ENCODE results near the gene CABLES2. TPM values are rescaled to one million over a fixed set of nuclear protein-coding genes. Genes with fewer than 3 reads are reported as not detected.

Gene CABLES2
- total RNA-seq, 1 experiment from 2014 or later = 12.4 TPM

DNA sequence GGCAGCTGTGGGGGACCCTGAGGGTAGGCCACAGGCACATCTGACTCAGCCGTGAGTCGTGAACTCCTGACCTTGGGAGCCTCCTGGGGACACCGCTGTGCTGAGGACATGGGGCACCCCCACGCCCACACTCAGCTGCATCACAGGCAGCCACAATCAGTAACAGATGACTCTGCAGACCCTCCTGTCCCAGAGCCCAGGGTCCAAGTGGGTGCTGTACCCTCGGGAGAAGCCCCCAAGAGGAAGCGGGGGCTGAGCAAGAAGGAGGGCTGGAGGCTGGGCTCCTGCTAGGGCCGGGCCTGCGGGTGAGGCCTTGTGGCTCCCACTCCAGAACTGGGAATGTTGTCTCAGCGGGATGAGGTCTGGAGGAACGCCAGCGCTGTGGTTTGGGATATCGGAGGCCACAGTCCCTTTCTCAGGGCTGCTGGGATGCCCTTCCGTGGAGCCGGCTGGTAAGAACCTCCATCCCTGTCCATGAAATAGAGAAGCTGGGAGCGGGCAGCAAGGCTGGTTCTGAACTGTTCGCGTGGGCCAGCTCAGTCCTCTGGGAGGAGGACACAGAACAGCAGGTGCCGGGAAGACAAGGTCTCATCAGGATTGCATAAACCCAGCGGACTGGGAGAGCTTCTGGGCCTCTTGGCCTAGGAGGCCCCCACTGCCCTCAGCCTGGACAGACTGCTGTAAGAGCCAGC is 36.8 kb downstream of the CABLES2 start:
- Histone ChIP-seq H3K4me2 (ENCODE audit: low read length) (peak overlapping the region; percentile 83), H3K27ac (ENCODE audit: low read length) (peak overlapping the region; percentile 58), H3F3A (ENCODE audit: low read length, unreplicated experiment) (no peaks in the 10 kb centered on the region), H2AFZ (ENCODE audit: low read length) (no peak overlapping the region), H3K36me3 (ENCODE audit: low read depth, low read length) (no peaks in the 10 kb centered on the region), H3K9me3 (ENCODE audit: low read length) (no peaks in the 10 kb centered on the region), H3K79me2 (ENCODE audit: low read length) (peaks cover 16% of the 10 kb centered on the region), H3K9ac (ENCODE audit: low read length) (peak overlapping the region; percentile 7; the same call in 1 of the 2 replicates), H3K4me3 (ENCODE audit: low read length) (peak overlapping the region; percentile 55; the same call in 1 of the 2 replicates), H3K9me2 (replicated peaks; ENCODE audit: low read length) (no peaks in the 10 kb centered on the region), H4K20me1 (ENCODE audit: low read length) (peaks cover 4% of the 10 kb centered on the region), H3K4me1 (ENCODE audit: insufficient read depth, low read length) (peaks cover 46% of the 10 kb centered on the region), H3K27me3 (ENCODE audit: low read length) (no peaks in the 10 kb centered on the region)
- ATAC-seq = peak; percentile 3
- ChIA-PET POLR2A (ENCODE audit: unreplicated experiment) (no interaction called here), CTCF (interaction anchor here (0.6 to 1.7 kb wide), 2 partner anchors 12 to 20 kb away, joined by 3 to 5 read pairs; no protein-coding TSS in a partner anchor)
- BruUV-seq (replicated peaks) = no TSS peak
- DNase-seq = peak; percentile 91
- intact Hi-C loops (cut with micrococcal nuclease) = no loop called here
- no peak for TF ChIP-seq CTCF (conservative IDR thresholded peaks at IDR 0.05; ENCODE audit: low read depth, low read length)
- TF ChIP-seq EZH2 (IDR thresholded peaks at IDR 0.05; ENCODE audit: low read length, unreplicated experiment) = no peak
- no peak for TF ChIP-seq EZH2phosphoT487 (IDR thresholded peaks at IDR 0.05; ENCODE audit: borderline replicate concordance, low read length)

GRCh38 chr20:62369815-62370114 is 37.3 kb downstream of the CABLES2 start:
- ATAC-seq = no peak

DNA sequence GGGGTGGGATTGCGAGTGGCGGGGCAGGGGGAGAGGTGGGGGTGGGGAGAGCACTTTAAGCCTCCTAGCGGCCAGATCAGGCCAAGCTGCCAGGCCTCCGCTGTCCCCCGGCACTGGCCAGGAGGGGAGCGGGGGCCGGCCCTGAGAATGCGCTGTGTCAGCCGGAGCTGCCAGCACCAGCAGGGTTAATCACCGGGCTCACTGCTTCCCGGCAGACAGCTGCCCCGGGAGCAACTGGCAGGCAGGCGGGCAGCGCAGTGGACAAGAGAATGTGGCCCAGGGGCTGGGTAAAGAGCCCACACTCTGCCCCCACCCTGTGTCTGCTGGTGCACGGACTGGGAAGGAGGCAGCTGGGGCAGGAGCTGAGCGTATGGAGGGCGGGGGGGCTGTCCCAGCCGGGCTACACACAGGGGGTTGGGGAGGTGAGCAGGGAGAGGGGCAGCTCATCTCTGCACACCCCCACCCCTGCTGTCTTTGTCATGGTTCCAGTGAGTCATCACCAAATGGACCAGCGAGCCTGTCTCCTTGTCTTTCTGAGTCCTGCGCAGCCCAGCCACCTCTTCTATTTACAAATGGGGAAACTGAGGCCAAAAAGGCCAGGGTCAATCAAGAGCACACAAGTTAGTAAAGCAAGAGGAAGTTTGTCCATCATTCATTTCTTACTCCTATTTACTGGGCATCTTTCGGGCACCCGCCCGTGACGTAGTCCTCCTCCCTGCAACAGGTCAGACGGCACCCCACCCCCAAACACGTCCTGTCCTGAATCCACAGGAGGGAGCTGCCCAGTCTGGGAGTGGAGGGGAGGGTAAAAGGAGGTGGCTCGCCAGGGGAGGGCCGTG is 37.9 kb downstream of the CABLES2 start:
- DNase-seq = peak; percentile 61
- intact Hi-C loops (cut with micrococcal nuclease) = loop anchor here (5.0 kb wide), 1 partner anchor 67 kb away; the partner anchor contains the start of gene ADRM1
- no peaks in the 10 kb centered on the region for H3F3A ChIP-seq (ENCODE audit: low read length, unreplicated experiment)
- H3K4me3 ChIP-seq (ENCODE audit: low read length) = peak overlapping the region; percentile 55
- TF ChIP-seq CTCF (conservative IDR thresholded peaks at IDR 0.05; ENCODE audit: low read depth, low read length) (peak; percentile 40; the same call in 1 of the 2 replicates), EZH2phosphoT487 (IDR thresholded peaks at IDR 0.05; ENCODE audit: borderline replicate concordance, low read length) (no peak), EZH2 (IDR thresholded peaks at IDR 0.05; ENCODE audit: low read length, unreplicated experiment) (no peak)
- peaks cover 15% of the 10 kb centered on the region for H4K20me1 ChIP-seq (ENCODE audit: low read length)
- no TSS peak for BruUV-seq (replicated peaks)
- H3K9ac ChIP-seq (ENCODE audit: low read length) = peak overlapping the region; percentile 25
- H3K4me1 ChIP-seq (ENCODE audit: insufficient read depth, low read length) = peaks cover 51% of the 10 kb centered on the region
- POLR2A ChIA-PET (ENCODE audit: unreplicated experiment) = interaction anchor here (1.2 to 1.4 kb wide), 2 partner anchors 19 to 35 kb away, joined by 3 to 4 read pairs; no protein-coding TSS in a partner anchor
- peak overlapping the region; percentile 83 for H3K4me2 ChIP-seq (ENCODE audit: low read length)
- peaks cover 27% of the 10 kb centered on the region for H3K79me2 ChIP-seq (ENCODE audit: low read length)
- no peaks in the 10 kb centered on the region for H3K9me3 ChIP-seq (ENCODE audit: low read length)
- ATAC-seq = peak; percentile 12
- CTCF ChIA-PET = interaction anchor here (0.6 to 3.2 kb wide), 3 partner anchors 13 to 259 kb away, joined by 3 to 18 read pairs (median 5); no protein-coding TSS in a partner anchor
- H3K27me3 ChIP-seq (ENCODE audit: low read length) = no peaks in the 10 kb centered on the region
- peak overlapping the region; percentile 58 for H3K27ac ChIP-seq (ENCODE audit: low read length)
- H2AFZ ChIP-seq (ENCODE audit: low read length) = no peak overlapping the region
- no peaks in the 10 kb centered on the region for H3K9me2 ChIP-seq (replicated peaks; ENCODE audit: low read length)
- H3K36me3 ChIP-seq (ENCODE audit: low read depth, low read length) = peaks cover 2% of the 10 kb centered on the region; the same call in 1 of the 2 replicates

More at GRCh38 chr20:62369815-62370114, 37.3 kb downstream of the CABLES2 start:
- Histone ChIP-seq H3K9me3 (ENCODE audit: low read length) (no peaks in the 10 kb centered on the region), H3K9ac (ENCODE audit: low read length) (peak overlapping the region; percentile 7; the same call in 1 of the 2 replicates), H4K20me1 (ENCODE audit: low read length) (peaks cover 9% of the 10 kb centered on the region), H3K4me2 (ENCODE audit: low read length) (peak overlapping the region; percentile 83), H3K27ac (ENCODE audit: low read length) (peak overlapping the region; percentile 58), H3K79me2 (ENCODE audit: low read length) (peaks cover 21% of the 10 kb centered on the region), H3K4me3 (ENCODE audit: low read length) (peak overlapping the region; percentile 55; the same call in 1 of the 2 replicates), H2AFZ (ENCODE audit: low read length) (no peak overlapping the region), H3K4me1 (ENCODE audit: insufficient read depth, low read length) (peaks cover 49% of the 10 kb centered on the region), H3K36me3 (ENCODE audit: low read depth, low read length) (no peaks in the 10 kb centered on the region), H3K27me3 (ENCODE audit: low read length) (no peaks in the 10 kb centered on the region), H3F3A (ENCODE audit: low read length, unreplicated experiment) (no peaks in the 10 kb centered on the region), H3K9me2 (replicated peaks; ENCODE audit: low read length) (no peaks in the 10 kb centered on the region)
- intact Hi-C loops (cut with micrococcal nuclease) = loop anchor here (5.0 kb wide), 1 partner anchor 67 kb away; the partner anchor contains the start of gene ADRM1
- no TSS peak for BruUV-seq (replicated peaks)
- ChIA-PET POLR2A (ENCODE audit: unreplicated experiment) (interaction anchor here (1.2 kb wide), 1 partner anchor 34 kb away, joined by 3 read pairs; no protein-coding TSS in a partner anchor), CTCF (interaction anchor here (1.7 kb wide), 1 partner anchor 20 kb away, joined by 5 read pairs; no protein-coding TSS in a partner anchor)
- TF ChIP-seq EZH2 (IDR thresholded peaks at IDR 0.05; ENCODE audit: low read length, unreplicated experiment) = no peak
- no peak for DNase-seq

Data from PC-3 (cell line).